ENCODE results near the gene OGDH.

The OGDH gene

DNA sequence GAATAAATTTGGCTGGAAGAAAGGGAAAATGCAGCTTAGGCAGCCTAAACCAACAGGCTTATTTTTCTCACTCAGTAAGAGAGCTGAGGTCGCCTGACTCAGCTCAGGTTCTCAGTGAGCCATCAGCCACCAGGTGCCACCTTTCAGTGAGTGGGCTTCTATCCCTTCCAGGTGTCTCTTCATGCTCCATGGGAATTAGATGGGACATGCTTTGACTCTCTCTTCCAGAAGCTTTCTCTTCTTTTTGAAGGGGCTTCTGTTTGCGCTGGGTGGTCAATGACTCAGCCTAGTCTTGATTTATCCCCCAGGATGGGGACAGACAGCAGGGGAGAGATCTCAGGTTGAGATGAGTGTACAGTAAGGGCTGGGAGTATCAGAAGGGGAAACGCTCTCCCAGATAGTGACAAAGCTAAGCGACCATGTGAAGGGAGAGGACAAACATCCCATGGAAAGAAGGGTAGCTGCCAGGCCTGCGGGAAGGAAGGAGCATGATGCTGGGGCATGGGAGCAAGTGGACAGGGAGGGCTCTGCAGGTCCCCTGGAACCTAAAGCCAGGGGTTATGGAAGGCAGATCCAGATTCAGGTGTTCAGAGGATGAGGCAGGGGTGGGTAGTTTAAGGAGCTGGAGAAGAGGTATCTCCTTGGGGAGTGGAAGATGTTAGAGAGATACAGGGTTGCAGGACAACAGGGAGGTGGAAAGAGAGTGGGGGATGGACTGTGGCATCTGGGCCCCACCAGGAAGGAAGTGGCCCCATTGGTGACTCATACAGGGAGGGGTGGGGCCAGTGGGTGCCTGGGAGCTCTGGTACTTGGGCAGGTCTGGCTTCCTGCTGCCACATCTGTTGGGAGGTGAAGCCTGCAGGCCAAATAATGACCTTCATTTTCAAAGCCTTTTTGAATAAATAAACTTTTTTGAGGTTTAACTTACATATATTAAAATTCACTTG is 32.5 kb downstream of the OGDH start:
- peak; percentile 66 for DNase-seq (ENCODE audit: low read depth)

- no peak for DNase-seq (ENCODE audit: low read depth)
Measured at GRCh38 chr7:44639671-44640321, 33.4 kb downstream of the OGDH start.

DNA sequence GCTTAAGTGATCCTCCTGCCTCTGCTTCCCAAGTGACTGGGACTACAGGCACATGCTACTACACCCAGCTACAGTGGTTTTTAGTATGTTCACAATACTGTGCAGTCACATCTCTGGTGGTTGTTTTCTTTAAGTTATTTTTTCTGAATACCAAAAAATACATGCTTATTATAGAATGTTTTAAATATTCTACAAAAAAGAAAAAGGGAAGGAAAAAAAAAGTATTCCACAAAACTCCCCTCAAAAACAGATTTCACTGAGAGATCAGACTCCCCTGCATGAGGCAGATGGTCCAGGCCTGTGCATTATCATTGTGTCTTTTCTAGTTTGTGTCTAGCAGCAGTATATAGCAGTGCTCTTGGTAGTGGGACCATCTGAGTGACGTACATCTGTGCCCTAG is 36.8 kb downstream of the OGDH start:
- DNase-seq (ENCODE audit: low read depth) = no peak

- DNase-seq (ENCODE audit: low read depth) = no peak
Measured at GRCh38 chr7:44645254-44645653, 38.8 kb downstream of the OGDH start.

DNA sequence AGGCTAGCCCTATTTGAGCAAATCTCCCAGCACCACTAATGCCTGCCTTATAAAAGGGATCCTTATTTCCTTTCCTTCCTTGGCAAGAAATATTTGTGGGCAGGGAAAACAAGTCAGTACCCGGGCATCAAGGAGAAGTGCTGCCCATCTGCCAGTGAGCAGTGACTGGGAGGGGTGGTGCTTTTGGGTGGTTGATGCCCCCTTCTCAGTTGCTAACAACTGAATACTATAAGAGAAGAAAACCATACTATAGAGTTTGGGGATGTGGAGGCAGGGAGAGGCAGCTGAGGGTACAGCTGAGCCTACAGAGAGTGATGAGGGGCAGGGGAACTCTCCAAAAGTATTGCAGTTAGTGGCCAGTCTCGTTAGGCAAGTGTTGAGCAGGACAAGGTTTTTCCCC is 39.3 kb downstream of the OGDH start:
- DNase-seq (ENCODE audit: low read depth) = no peak

GRCh38 chr7:44646176-44646920 is 39.9 kb downstream of the OGDH start:
- DNase-seq (ENCODE audit: low read depth) = no peak

DNA sequence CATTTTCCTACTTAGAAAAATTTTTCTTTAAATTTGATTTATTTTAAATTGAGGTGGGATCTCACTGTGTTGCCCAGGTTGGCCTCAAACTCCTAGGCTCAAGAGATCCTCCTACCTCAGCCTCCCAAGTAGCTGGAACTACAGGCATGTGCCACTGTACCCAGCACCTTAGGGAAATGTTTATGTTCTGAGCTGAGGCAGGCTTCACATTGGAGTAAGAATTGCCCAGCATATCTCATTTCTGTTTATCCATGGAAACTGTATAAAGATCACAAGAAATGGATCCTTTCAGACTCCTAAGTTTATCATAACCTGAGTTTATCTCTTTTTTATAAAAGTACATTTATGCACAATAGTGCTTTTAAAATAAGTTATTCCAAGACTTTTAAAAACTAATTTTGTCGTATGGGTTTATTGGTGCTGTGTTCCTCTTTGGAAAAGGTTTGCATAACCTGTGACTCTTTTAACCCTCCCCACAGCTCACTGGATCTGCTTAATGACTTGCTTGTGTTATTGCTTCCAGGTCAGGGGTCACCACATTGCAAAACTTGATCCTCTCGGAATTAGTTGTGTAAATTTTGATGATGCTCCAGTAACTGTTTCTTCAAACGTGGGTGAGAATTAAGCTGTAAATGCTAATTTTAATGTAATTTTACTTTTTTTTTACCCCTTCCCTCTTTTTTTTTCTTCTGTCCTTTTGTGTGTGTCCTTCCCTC is 40.7 kb downstream of the OGDH start:
- DNase-seq (ENCODE audit: low read depth) = no peak

- no peak for DNase-seq (ENCODE audit: low read depth)
Measured at GRCh38 chr7:44647981-44648714, 41.7 kb downstream of the OGDH start.

DNA sequence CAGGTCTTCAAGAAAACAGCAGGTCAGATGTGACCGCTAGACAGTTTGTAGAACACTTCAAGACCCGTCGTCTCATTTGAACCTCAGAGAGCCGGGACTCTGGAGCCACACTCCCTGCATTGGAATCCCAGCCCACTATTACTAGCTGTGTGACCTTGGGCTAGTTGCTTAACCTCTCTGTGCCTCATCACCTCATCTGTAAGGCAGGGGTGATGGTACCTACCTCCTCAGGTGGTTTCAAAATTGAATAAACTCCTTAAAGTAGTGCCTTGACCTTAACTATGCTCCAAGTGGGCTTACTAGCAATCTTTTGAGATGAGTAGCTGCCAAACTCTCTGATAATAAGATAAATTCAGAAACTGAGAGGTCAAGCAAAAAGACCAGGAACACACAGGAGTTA is 43.8 kb downstream of the OGDH start:
- no peak for DNase-seq (ENCODE audit: low read depth)

DNA sequence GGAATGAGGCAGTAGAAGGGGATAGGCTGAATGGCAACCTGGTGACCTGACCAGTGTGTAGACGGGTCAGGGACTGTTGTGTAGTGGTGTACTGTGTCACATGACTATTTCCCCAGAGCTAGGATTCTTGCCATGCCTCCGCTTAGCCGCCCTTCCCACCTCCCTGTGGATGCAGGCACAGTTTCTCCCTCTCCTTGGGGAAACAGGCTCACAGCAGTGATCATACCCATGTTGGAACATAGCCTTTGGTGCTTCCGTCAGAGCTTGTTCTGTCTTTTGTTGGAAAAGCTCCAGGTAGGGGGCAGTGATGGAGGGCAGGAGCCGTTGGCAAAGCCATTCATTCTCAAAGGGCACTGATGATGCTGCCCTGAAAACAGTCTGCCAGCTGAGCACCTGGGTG is 44.3 kb downstream of the OGDH start:
- DNase-seq (ENCODE audit: low read depth) = no peak

GRCh38 chr7:44652535-44652934 is 46.1 kb downstream of the OGDH start:
- no peak for DNase-seq (ENCODE audit: low read depth)

GRCh38 chr7:44654255-44654796 is 47.9 kb downstream of the OGDH start:
- no peak for DNase-seq (ENCODE audit: low read depth)

DNA sequence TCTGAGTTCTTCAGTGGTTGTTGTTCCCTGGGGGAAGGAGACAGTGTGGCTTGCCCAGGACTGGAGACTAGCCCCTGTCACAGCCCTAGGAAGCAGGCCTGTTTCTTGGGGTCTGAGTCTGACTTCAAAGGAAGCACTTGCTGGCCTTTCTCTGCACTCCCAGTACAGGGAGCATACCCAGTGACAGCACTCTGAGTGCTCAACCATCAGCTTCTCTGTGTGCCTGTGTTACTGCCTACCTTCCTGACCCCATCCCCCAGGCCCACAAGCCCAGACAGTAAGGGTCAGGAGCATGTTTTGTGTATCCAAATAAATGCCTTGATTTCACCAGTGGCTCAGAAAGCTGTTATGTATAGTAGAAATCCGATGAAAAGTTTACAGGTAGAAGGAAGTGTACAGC is 48.9 kb downstream of the OGDH start:
- DNase-seq (ENCODE audit: low read depth) = no peak

DNA sequence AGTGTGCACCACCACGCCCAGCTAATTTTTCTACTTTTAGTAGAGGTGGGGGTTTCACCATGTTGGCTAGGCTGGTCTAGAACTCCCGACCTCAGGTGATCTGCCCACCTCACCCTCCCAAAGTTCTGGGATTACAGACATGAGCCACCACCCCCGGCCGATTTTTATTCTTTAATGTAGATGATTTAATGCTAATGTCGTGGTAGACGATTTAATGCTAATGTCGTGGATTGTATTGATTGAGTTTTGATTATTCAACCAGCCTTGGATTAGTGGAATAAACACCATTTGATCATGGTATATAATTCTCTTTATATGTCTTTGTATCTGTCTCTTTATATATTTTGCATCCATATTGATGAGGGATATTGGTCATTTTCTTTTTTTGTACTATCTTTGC is 52.6 kb downstream of the OGDH start:
- DNase-seq (ENCODE audit: low read depth) = no peak

DNA sequence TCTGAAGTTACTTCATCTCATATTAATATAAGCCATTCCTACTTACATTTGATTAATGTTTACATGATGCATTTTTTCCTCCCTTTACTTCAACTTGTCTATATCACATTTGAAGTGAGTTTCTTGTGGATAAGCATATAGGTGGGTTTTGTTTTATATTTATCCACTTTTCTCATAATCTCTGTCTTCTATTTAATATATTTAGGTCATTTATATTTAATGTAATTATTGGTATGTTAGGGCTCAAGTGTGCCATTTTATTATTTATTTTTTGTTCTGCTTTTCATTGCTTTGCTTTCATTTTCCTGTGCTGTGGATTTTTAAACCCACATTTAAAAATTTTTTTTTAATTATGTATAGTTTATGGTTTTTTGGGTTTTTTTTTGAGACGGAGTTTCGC is 54.8 kb downstream of the OGDH start:
- DNase-seq (ENCODE audit: low read depth) = no peak

DNA sequence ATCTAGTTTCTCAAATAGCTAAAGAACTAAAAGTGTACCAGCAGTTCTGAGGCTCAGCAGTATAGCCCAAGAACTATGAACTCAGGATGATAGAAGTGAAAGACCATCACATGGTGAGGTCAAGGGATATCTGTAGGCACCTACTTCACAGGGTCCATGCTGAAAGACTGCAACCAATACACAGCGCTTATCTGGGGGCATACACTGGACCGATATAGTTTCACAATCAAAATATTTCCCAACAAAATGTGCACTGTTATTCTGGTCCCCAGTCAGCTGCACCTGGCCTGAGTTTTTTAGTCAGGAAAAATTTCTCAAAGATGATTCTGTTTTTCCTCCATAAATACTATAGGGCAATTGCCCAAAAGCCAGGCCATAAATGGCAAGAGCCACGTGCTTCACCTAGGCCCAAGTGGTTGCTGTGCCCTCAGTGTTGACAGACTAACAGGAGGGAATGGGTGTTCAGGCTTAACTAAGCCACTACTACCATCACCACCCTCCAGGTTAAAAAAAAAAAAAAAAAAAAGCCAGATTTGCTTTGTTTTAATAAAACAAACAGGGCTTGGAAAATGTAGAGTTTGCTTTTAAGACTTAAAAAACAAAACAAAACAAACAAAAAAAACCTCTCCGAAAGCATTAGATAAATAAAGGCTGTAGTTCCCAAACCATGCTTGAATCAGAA is 58.5 kb downstream of the OGDH start:
- DNase-seq (ENCODE audit: low read depth) = no peak

- no peak for DNase-seq (ENCODE audit: low read depth)
Measured at GRCh38 chr7:44665531-44666213, 59.2 kb downstream of the OGDH start.

GRCh38 chr7:44666566-44666965 is 60.1 kb downstream of the OGDH start:
- no peak for DNase-seq (ENCODE audit: low read depth)

DNA sequence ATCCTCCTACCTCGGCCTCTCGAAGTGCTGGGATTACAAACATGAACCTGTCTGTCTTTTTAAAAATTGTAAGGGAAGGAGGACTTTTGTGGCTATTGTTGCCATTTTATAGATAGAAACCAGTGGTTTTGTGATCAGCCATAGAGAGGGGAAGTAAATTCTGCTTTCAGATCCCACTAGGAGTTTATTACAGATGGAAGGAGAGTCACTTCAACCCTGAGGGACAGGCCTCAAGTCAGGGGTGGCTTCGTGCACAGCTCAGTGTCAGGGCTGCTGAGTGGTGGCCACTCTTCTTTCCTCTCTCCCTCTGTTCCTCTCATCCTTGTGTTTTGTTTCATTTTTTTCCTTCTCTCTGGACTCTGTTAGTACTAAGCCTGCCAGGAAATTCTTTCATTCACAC is 60.8 kb downstream of the OGDH start:
- DNase-seq (ENCODE audit: low read depth) = no peak

DNA sequence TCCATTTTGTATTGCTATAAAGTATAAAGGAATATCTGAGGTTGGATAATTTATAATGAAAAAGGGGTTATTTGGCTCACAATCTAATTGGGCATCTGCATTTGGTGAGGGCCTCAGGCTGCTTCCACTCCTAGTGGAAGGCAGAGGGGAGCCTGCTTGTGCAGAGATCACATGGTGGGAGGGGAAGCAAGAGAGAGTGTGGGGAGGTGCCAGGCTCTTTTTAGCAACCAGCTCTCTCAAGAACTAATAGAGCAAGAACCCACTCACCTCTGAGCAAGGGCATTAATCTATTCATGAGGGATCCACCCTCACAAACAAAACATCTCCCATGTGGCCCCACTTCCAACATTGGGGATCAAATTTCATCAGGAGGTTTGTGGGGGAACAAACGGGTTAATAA is 64.6 kb downstream of the OGDH start:
- no peak for DNase-seq (ENCODE audit: low read depth)

Measured in HS-27A (cell line).